ENCODE measurements around the gene ARID1B. TPM values are rescaled to one million over a fixed set of nuclear protein-coding genes. Genes with fewer than 3 reads are reported as not detected.

Gene ARID1B
- total RNA-seq, 2 donors from 2014 or later, result 62.9 to 71.6 TPM

DNA sequence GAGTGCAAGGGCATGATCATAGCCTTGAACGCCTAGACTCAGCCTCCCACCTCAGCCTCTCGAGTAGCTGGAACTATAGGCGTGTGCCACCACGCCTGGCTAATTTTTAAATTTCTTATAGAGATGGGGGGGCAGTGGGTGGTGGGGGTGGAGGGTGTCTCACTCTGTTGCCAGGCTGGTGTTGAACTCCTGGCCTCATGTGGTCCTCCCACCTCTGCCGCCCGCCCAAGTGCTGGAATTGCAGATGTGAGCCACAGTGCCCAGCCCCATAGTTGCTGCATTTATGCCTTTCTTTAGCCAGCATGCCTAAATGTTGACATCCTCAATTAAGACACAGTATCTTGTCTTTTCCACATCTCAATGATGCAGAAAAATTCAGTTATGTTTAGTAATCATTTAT lies 171.1 kb downstream of the ARID1B start:
- H3K9me3 Mint-ChIP-seq, result no peaks in the 10 kb centered on the region
- H3K27me3 Mint-ChIP-seq (ENCODE audit: low read depth), result no peaks in the 10 kb centered on the region
- DNase-seq, result no peak
- no peak overlapping the region for H3K27ac Mint-ChIP-seq
- no peak for ATAC-seq (replicated peaks in 1 of 2)
- H3K36me3 Mint-ChIP-seq (ENCODE audit: insufficient read depth in 2 of 2), result no peaks in the 10 kb centered on the region
- H3K4me1 Mint-ChIP-seq (ENCODE audit: low read depth), result peaks cover 40% of the 10 kb centered on the region
- H3K4me3 Mint-ChIP-seq, result no peak overlapping the region

GRCh38 chr6:156948807-156949206 lies 171.6 kb downstream of the ARID1B start:
- H3K9me3 Mint-ChIP-seq, result no peaks in the 10 kb centered on the region
- peaks cover 42% of the 10 kb centered on the region for H3K4me1 Mint-ChIP-seq (ENCODE audit: low read depth)
- DNase-seq (no peak), ATAC-seq (replicated peaks in 1 of 2) (peak; percentile 82 to 87)
- peak overlapping the region; percentile 15 for H3K27ac Mint-ChIP-seq
- H3K4me3 Mint-ChIP-seq, result no peak overlapping the region
- H3K27me3 Mint-ChIP-seq (ENCODE audit: low read depth), result no peaks in the 10 kb centered on the region
- H3K36me3 Mint-ChIP-seq (ENCODE audit: insufficient read depth in 2 of 2), result no peaks in the 10 kb centered on the region

DNA sequence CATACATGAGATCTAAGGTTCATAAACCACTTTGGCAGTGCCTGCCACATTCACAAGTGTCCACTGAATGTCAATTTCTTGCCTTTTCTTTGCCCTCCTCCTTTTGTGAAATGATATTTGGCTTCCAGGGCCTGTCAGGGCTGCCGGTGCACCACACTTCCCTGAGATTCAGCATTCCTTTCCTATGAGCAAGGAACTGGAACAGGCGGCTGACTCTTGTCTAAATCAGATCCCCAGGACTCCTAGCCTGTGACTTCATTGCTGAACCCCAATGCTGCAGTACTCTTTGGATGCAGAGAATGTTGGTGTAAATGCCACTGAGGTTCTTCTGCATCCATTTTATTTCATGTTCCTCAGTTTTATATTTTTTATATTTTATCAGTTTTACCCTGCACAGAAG lies 172.2 kb downstream of the ARID1B start:
- Mint-ChIP-seq H3K27me3 (ENCODE audit: low read depth) (no peaks in the 10 kb centered on the region), H3K9me3 (no peaks in the 10 kb centered on the region), H3K27ac (peak overlapping the region; percentile 15), H3K36me3 (ENCODE audit: insufficient read depth in 2 of 2) (no peaks in the 10 kb centered on the region), H3K4me1 (ENCODE audit: low read depth) (peaks cover 39% of the 10 kb centered on the region), H3K4me3 (no peak overlapping the region)
- DNase-seq (no peak), ATAC-seq (replicated peaks in 1 of 2) (no peak)

DNA sequence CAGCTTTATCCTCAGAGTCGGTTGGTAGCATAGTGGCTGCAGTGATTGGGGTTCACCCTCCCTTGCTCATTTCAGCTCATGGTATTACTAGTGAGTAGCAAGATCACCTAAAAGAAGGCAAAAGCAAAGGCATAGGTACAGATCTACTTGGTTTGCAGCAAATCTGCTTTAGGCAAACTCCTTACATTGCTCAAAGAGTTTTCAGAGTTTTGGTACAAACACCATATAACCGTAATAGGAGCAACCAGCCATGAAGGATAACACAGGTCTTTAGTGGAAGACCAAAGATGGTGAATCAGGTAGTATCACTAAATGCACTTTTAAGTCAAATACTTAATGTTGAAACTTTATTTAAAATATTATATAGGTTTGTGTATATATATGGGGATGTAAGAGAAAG lies 172.9 kb downstream of the ARID1B start:
- DNase-seq (no peak), ATAC-seq (replicated peaks in 1 of 2) (no peak)
- Mint-ChIP-seq H3K4me3 (no peak overlapping the region), H3K27ac (no peak overlapping the region), H3K27me3 (ENCODE audit: low read depth) (no peaks in the 10 kb centered on the region), H3K4me1 (ENCODE audit: low read depth) (peaks cover 43% of the 10 kb centered on the region), H3K9me3 (no peaks in the 10 kb centered on the region), H3K36me3 (ENCODE audit: insufficient read depth in 2 of 2) (no peaks in the 10 kb centered on the region)

GRCh38 chr6:156950531-156950930 lies 173.4 kb downstream of the ARID1B start:
- Mint-ChIP-seq H3K9me3 (no peaks in the 10 kb centered on the region), H3K27me3 (ENCODE audit: low read depth) (no peaks in the 10 kb centered on the region), H3K4me3 (no peak overlapping the region), H3K4me1 (ENCODE audit: low read depth) (peaks cover 40% of the 10 kb centered on the region), H3K36me3 (ENCODE audit: insufficient read depth in 2 of 2) (no peaks in the 10 kb centered on the region), H3K27ac (no peak overlapping the region)
- no peak for DNase-seq
- ATAC-seq (replicated peaks in 1 of 2), result no peak

DNA sequence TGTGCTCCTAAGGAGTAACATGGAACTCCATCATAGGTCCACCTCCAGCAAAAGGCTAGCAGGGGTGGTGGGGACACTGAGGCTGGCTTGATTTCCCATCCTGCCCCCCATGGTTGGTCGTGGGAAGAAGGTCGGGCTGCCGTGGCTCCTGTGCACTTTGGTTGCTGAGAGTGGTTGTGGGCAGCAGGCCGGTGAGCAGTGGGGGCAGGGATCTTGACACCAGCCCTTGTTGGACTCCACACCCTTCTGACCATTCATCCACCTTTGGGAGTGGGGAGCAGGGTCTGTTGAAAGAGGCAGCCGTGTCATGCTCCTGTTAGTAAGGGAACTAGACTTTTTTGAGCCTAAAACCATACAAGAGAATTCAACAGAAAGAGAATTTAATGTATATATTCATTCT lies 175.2 kb downstream of the ARID1B start:
- Mint-ChIP-seq H3K4me1 (ENCODE audit: low read depth) (peaks cover 57% of the 10 kb centered on the region), H3K27ac (peak overlapping the region; percentile 26), H3K4me3 (no peak overlapping the region), H3K27me3 (ENCODE audit: low read depth) (no peaks in the 10 kb centered on the region), H3K36me3 (ENCODE audit: insufficient read depth in 2 of 2) (no peaks in the 10 kb centered on the region), H3K9me3 (no peaks in the 10 kb centered on the region)
- DNase-seq (no peak), ATAC-seq (replicated peaks in 1 of 2) (no peak)

DNA sequence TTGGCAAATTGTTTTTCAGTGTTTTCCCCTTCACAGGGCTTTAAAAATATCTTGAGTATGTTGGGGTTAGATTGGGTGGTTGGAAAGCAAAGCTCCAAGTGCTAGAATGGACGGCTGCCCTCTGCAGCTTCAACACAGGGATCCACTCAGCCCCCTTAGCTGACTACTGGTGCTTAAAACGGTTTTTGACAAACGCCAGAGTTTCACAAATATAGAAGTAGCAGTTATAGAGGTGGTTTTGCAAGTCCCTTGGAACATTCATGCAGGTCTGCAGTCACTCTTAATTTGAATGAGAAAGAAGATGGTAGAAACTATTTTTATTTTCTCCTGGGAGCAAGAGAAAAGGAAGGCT lies 175.9 kb downstream of the ARID1B start:
- Mint-ChIP-seq H3K4me1 (ENCODE audit: low read depth) (peaks cover 64% of the 10 kb centered on the region), H3K4me3 (peak overlapping the region in 1 of 2 donors; percentile 45), H3K9me3 (no peaks in the 10 kb centered on the region), H3K27me3 (ENCODE audit: low read depth) (no peaks in the 10 kb centered on the region), H3K36me3 (ENCODE audit: insufficient read depth in 2 of 2) (no peaks in the 10 kb centered on the region), H3K27ac (no peak overlapping the region)
- ATAC-seq (replicated peaks in 1 of 2), result no peak
- no peak for DNase-seq

DNA sequence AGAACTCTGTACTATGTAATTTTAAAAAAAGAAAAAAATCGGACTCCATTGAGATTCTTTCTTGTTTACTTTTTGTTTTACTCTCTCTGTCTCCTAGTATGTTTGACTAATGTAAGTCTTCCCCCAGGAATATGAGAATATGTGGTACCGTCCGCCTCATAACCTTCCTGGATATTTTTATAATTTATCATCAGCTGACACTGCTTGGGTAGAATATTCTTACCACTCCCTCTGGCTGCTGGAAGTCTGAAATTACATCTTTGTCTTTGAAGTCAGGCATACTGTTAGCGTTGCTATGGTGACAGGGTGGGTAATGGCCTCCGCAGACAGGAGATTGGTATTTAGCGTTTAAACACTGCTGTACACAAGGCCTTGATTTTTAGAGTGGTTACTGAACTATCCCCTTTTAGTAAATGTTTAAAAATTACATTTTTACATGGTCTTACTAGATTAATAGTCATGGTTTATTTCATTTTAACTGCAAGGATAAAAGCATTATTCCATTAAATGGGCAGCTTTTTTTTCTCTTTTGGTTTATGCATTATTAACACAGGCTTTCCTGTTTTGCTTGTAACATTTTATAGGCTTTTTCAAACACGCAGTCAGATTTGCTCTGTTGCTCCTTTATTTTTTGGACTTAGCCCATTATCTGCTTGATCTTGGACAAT lies 176.4 kb downstream of the ARID1B start:
- ATAC-seq (replicated peaks in 1 of 2), result peak; percentile 22 to 33
- Mint-ChIP-seq H3K4me3 (peak overlapping the region in 1 of 2 donors; percentile 45), H3K9me3 (no peaks in the 10 kb centered on the region), H3K36me3 (ENCODE audit: insufficient read depth in 2 of 2) (no peaks in the 10 kb centered on the region), H3K4me1 (ENCODE audit: low read depth) (peaks cover 68% of the 10 kb centered on the region), H3K27me3 (ENCODE audit: low read depth) (no peaks in the 10 kb centered on the region), H3K27ac (no peak overlapping the region)
- peak in 1 of 2 donors; percentile 22 for DNase-seq

DNA sequence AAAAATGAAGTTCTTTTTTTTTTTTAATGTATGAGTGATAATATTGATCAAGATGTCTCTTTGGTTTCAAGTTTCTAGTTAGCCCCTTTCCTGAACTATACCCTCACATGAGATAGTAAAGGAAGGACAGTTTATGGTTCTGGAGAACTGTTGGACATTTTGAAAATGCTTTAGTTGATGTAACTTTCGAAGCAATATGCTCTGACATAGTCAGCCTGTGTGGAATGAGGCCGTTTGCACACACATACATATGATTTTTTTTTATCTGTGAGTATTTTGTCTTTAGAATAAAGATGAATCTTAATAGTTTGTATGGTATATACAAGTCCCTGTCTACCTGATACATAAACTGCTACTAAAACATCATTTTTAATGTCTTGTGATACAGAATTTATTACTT lies 177.0 kb downstream of the ARID1B start:
- Mint-ChIP-seq H3K4me1 (ENCODE audit: low read depth) (peaks cover 68% of the 10 kb centered on the region), H3K27me3 (ENCODE audit: low read depth) (no peaks in the 10 kb centered on the region), H3K27ac (no peak overlapping the region), H3K4me3 (no peak overlapping the region), H3K36me3 (ENCODE audit: insufficient read depth in 2 of 2) (no peaks in the 10 kb centered on the region), H3K9me3 (no peaks in the 10 kb centered on the region)
- DNase-seq, result no peak
- no peak for ATAC-seq (replicated peaks in 1 of 2)

- DNase-seq (no peak), ATAC-seq (replicated peaks in 1 of 2) (no peak)
- H3K9me3 Mint-ChIP-seq, result no peaks in the 10 kb centered on the region
- H3K36me3 Mint-ChIP-seq (ENCODE audit: insufficient read depth in 2 of 2), result no peaks in the 10 kb centered on the region
- no peaks in the 10 kb centered on the region for H3K27me3 Mint-ChIP-seq (ENCODE audit: low read depth)
- no peak overlapping the region for H3K4me3 Mint-ChIP-seq
- peaks cover 70% of the 10 kb centered on the region for H3K4me1 Mint-ChIP-seq (ENCODE audit: low read depth)
- no peak overlapping the region for H3K27ac Mint-ChIP-seq
Measured at GRCh38 chr6:156954816-156955215, 177.6 kb downstream of the ARID1B start.

- Mint-ChIP-seq H3K9me3 (no peaks in the 10 kb centered on the region), H3K4me1 (ENCODE audit: low read depth) (peaks cover 79% of the 10 kb centered on the region), H3K27ac (no peak overlapping the region), H3K27me3 (ENCODE audit: low read depth) (no peaks in the 10 kb centered on the region), H3K36me3 (ENCODE audit: insufficient read depth in 2 of 2) (no peaks in the 10 kb centered on the region), H3K4me3 (no peak overlapping the region)
- no peak for ATAC-seq (replicated peaks in 1 of 2)
- DNase-seq, result no peak
Measured at GRCh38 chr6:156955494-156956183, 178.5 kb downstream of the ARID1B start.

GRCh38 chr6:156956286-156956685 lies 179.1 kb downstream of the ARID1B start:
- H3K4me3 Mint-ChIP-seq, result no peak overlapping the region
- no peaks in the 10 kb centered on the region for H3K9me3 Mint-ChIP-seq

DNA sequence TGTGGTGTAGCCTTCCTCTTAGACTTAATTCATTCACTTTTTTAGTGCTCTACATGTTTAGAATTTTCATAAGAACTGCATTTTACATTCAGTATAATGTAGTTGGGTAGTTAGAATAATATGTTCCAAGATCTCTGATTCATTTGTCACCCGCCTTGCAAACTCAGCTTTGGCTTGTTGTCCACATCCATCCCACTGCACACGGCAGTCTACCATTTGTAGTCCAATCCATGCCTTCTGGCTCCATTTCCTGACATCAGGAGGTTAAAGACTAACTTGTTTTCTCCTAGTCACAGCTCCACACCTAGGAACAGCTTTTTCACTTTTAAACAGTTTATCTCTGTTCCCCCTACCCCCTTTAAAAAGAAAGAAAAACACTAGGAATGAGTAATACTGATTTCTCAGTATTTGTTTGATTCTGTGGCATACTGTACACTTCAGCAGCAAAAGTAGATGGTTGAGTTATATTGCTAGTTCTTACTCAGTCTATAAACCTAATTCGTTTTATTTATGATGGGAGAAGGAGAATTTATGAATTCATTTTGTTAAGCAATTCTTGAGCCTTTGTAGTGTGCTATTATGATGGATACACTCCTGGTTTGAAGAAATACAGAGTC lies 180.9 kb downstream of the ARID1B start:
- peak in 1 of 2 donors; percentile 16 for DNase-seq
- Mint-ChIP-seq H3K4me1 (ENCODE audit: low read depth) (peaks cover 82% of the 10 kb centered on the region), H3K27me3 (ENCODE audit: low read depth) (no peaks in the 10 kb centered on the region), H3K4me3 (peak overlapping the region; percentile 64 to 79), H3K9me3 (no peaks in the 10 kb centered on the region), H3K36me3 (ENCODE audit: insufficient read depth in 2 of 2) (no peaks in the 10 kb centered on the region), H3K27ac (peak overlapping the region; percentile 75)
- peak; percentile 94 to 95 for ATAC-seq (replicated peaks in 1 of 2)

More at GRCh38 chr6:156956286-156956685, 179.1 kb downstream of the ARID1B start:
- no peaks in the 10 kb centered on the region for H3K36me3 Mint-ChIP-seq (ENCODE audit: insufficient read depth in 2 of 2)
- H3K27me3 Mint-ChIP-seq (ENCODE audit: low read depth), result no peaks in the 10 kb centered on the region
- DNase-seq (no peak), ATAC-seq (replicated peaks in 1 of 2) (no peak)
- H3K4me1 Mint-ChIP-seq (ENCODE audit: low read depth), result peaks cover 85% of the 10 kb centered on the region
- no peak overlapping the region for H3K27ac Mint-ChIP-seq
